Measurements from ENCODE around the gene LRP11. TPM values are rescaled to one million over a fixed set of nuclear protein-coding genes. Genes with fewer than 3 reads are reported as not detected.

LRP11 gene
- total RNA-seq, 2 donors from 2014 or later = 6.0 to 10.6 TPM

Other genes with a start within 250 kb of the LRP11 start
- gene KATNA1, start 215.6 kb downstream of the LRP11 start, total RNA-seq = 10 to 100 TPM; 27.2 to 37.2 TPM
- 10 to 100 TPM; 24.0 to 24.6 TPM for gene LATS1, start 146.3 kb downstream of the LRP11 start, total RNA-seq
- gene NUP43, start 117.8 kb downstream of the LRP11 start, total RNA-seq = 10 to 100 TPM; 66.6 to 78.7 TPM
- gene PCMT1, start 114.6 kb downstream of the LRP11 start, total RNA-seq = 10 to 100 TPM; 83.5 to 86.2 TPM
- gene RAET1E, start 33.8 kb upstream of the LRP11 start, total RNA-seq = not detected
- not detected for gene RAET1G, start 58.8 kb upstream of the LRP11 start, total RNA-seq
- gene ULBP2, start 77.7 kb upstream of the LRP11 start, total RNA-seq = 1 to 10 TPM in 1 of 2 donors, under 1 TPM in 1; 1.00 to 1.5 TPM
- gene ULBP1, start 99.6 kb upstream of the LRP11 start, total RNA-seq = 10 to 100 TPM in 1 of 2 donors, 1 to 10 TPM in 1; 9.4 to 12.4 TPM
- not detected for gene RAET1L, start 161.2 kb upstream of the LRP11 start, total RNA-seq
- gene ULBP3, start 204.8 kb upstream of the LRP11 start, total RNA-seq = 1 to 10 TPM; 1.1 TPM

Measured in activated T-cell treated with anti-CD3 and anti-CD28 coated beads, Interleukin-2, amount 50 U/mL, for 72 hours (primary cell).